HG03280 (cell line): ENCODE results near the gene MYBL2.
"Not testable (repeated sequence)": the region's sequence is repeated elsewhere in the genome, so short reads cannot be mapped to it uniquely, and the experiment has no call there.

Experiments
- ATAC-seq: cut with Tn5 transposase; IDR thresholded peaks from one replicate; pipeline ENCODE4 v1.9.1; 2021; ENCODE audit warnings: mild to moderate bottlenecking, moderate library complexity; ENCODE audit not compliant: unreplicated experiment

MYBL2 gene

DNA sequence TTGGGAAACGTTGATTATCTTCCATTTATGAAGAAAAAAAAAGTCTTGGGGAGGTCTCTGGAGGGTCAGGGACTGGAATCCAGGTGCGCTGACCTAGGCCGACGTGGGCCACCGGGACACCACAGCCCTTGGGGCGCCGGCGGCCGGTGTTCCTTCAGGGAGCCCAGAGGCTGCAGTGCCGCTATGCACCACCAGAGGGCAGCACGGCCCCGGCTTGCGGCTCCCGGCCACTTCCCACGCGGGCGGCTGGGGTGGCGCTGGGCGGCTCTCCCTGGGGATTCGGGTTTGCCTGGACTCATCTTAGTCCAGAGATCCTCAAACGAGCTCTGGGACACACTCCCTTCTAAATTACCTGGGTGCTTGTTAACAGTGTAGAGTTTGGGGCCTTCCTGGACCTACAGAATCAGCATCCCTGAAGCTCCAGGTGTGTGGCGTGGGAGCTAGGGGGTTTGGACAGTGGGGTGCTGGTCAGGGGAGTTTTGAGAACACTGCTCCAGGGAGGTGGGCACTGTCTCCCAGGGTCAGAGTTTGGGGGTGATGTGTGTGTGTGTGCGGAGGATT is 82.9 kb downstream of the MYBL2 start:
- ATAC-seq: no peak

DNA sequence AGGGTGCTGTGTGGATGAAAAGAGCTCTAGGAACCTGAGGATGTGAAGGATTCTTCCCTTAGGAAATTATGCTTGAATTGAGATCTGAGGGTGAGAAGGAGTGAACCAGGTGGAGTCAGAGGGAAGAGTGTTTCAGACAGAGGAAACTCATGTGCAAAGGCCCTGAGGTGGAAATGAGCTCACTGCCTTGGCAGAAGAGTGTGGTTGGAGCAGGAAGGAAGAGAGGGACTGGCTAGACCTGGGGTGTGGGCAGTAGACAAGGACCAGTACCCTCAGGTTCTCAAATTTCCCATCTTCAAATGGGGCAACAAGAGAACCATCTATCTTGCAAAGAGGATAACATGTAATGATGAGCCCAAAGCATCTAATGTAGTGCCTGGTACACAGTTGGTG is 83.9 kb downstream of the MYBL2 start:
- no peak for ATAC-seq

DNA sequence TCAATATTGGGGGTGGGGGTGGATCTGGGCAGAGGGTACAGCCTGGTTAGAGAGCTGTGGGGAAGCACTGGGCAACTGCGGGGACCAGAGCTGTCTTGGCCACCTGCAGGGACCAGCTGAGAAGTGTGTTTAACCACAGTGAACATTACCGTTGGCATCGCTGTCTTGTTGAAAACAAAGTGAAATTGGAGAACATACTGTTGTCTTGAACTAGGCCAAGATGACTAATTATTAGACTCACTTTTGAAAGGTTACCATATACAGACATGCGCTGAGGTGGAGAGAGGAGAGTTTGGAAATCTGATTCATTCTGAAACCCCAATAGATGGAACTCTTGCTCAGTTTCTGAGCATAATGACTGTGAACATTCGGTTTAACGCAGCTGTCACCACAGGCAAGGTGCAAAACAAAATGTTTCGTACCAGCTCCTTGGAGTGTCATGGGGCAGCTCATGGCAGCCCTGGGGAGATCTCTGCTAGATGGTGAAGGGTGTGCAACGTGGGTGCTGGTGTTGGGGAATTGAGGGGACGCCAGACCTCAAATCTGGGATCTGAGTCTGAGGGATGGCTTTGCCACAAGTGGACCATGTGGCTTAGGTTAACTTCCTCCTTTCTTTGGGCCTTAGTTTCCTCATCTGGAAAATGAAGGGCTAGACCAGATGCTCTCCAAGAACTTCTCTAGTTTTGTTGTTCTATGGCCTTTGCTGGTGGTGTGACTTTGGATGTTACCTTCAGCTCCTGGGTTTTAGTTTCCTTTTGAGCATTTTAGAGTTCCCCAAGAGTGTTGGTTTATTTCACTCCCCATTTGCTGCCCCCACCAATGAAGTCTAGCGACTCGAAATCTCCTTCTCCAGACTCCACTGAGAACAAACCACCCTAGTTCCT is 84.5 kb downstream of the MYBL2 start:
- ATAC-seq: peak; percentile 70

GRCh38 chr20:43752051-43752360 is 85.1 kb downstream of the MYBL2 start:
- no peak for ATAC-seq

- peak; percentile 48 for ATAC-seq
These were observed 85.8 kb downstream of the MYBL2 start for GRCh38 chr20:43752561-43753301.

DNA sequence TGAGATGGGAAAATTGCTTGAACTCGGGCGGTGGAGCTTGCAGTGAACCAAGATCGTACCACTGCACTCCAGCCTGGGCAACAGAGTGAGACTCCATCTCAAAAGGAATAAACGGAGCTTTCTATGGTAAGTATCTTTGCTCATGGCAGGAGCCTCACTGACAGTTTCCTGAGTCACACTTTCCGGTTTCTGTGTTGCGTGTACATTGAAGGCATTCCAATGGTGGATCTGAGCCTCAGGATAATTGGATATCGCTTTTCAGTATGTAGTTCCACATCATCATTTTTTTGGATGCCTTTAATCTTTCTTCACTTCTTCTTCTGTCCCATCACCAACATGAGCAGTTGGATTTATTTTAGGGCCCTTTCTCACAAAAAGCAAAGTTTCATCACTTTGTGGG is 88.5 kb downstream of the MYBL2 start:
- no peak for ATAC-seq

DNA sequence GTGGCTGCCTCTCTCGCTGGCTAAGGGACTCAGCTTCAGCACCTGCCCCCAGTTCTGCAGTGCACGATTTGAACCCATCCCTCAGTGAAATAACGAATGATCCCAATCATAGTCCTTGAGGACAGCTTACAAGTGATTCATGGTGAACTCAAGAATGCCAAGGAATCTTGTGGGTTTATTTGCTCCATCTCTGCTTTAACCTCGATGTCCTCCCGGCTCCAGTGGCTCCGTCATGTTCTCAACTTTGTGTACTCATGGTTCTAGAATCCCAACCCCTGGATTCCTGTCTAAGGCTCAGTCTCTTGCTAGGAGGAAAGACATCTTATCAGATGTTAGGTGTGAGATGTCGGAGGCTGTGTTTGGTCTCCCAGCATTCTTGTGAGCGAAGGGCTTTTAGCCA is 88.9 kb downstream of the MYBL2 start:
- no peak for ATAC-seq

- ATAC-seq: not testable (repeated sequence)
These were observed 91.0 kb downstream of the MYBL2 start for GRCh38 chr20:43757888-43758287.

GRCh38 chr20:43761386-43762340 is 94.7 kb downstream of the MYBL2 start:
- ATAC-seq: no peak

DNA sequence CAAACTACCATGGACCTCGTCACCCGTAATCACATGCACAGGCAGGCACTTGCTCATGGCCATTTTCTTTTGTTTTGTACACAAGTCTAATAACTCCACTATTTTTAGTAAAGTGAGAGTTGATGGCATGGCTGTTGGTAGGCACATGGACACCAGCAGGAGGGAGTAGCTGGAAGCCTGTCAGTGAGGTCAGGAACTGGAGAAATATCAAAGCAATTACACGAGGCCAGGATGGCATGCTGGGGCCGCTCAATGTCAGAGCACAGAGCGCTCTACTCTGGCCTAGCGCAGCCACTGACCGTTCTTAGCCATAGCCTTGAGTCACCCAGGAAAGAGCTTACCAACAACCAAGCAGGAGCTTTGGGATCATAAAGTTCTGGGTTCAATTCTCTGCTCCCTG is 96.0 kb downstream of the MYBL2 start:
- ATAC-seq: no peak

GRCh38 chr20:43765916-43766315 is 99.0 kb downstream of the MYBL2 start:
- no peak for ATAC-seq
